Measurements from ENCODE around the gene EIF2B4.

- TF ChIP-seq CTCF (IDR thresholded peaks at IDR 0.05) (no peak), POLR2A (IDR thresholded peaks at IDR 0.05) (no peak), EP300 (IDR thresholded peaks at IDR 0.05) (no peak)
Observed at GRCh38 chr2:27373567-27373966, 3.4 kb upstream of the EIF2B4 start.

Data from tibial nerve (tissue), 4 donors.